CD4-positive, alpha-beta T cell treated with Interleukin-1 beta for 1 hour (primary cell): Measurements from ENCODE around the gene EOGT.

ENCODE experiments used
- DNase-seq, 2 donors: peaks; one replicate each; pipeline ENCODE4 v3.0.0-alpha.2; 2020 to 2022

EOGT gene

DNA sequence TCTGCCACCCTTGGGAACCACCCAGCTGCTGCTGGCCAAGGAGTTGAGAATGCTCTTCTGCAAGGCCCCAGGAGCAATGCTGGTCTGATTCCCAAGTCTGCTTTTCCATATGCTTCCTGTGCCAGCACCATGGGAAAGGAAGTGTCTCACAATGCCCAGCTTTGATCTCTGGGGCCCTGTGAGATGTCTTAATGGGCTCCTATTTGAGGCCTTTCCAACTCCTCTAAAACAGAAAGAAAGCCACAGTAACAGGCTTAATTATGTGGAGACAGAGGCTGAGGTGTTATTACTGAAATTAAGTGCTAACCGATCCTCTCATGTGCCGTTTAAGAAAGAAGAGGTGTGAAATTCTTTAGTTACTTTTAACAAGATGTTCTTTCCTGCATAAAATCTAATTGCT is 4.5 kb downstream of the EOGT start:
- DNase-seq: no peak

DNA sequence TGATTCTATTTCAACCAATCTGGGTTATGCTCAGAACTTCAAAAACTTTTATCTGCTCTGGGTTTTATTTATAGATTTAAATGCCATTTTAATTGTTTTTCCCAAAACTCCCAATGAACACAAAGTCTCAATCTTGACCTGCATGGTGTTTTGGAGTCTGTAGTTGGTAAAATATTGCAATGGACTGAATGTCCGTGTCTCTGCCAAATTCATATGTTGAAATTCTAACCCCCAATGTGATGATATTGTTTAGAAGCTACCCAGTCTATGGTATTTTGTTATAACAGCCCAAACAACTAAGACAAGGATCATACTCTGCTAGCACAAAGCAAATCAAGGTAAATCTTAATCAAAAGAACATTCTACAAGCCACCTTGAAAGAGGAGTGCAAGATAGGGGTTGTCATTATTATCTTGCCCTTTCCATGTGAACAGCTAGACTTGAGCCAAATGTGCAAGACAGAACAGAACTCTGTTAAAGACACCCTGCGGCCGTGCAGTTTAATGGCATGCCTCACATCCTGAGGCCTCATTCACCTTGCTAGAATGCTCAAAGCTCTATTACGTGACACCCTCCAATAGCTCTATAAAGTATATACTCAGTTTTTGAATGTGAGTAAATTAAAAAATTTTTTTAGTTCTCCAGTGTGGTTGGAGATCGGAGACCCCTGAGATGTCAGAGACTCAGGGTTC is 7.5 kb downstream of the EOGT start:
- DNase-seq: no peak

DNA sequence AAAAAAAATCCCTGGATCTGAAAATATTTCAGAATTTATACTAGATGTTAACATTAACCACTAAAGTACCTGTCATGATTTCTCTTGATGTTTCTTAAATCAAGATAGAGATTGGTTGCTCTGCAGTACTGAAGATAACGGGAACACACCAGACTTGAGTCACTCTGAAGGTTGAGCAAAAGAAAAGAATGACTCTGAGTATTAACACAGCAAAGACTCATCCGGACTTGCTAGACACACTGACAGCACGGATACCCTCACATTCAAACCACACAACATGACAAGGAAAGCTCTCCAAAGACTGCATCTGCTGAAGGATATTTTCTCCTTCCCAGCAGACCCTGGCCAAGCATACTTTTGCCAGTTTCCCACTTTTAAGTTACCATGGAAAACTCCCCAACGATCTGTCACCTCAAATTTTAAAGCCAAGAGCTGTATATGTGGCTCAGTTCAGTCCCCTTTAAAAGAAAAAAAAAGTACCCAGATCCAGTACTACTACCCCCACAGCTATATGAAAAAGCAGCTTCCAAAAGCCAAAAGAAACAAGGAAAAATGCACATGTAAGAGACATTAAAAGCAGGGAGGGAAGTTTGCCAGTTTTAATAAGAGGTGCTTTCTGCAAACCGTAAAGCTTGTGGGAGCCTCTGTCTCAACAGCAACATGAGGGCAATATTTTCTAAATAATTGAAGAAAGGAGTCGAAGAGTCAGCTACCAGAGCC is 8.3 kb downstream of the EOGT start:
- DNase-seq: no peak

DNA sequence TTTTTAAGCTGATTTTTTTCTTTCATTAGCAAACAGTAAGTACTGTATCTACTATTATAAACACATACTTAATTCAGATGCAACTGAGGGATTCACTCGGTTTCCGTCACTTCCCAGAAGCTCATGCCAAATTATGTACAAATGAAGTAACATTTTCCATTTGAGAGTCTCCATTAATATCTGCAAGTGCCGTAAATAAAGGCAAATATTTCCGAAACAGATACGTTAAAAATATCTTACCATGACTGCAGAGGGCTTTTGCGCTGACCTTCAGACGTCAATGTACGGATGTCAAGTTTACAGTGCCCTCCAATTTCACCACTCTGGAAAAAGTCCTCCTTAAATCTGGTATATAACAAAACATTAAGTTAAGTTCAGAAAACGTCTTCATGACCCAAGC is 9.3 kb downstream of the EOGT start:
- no peak for DNase-seq

DNA sequence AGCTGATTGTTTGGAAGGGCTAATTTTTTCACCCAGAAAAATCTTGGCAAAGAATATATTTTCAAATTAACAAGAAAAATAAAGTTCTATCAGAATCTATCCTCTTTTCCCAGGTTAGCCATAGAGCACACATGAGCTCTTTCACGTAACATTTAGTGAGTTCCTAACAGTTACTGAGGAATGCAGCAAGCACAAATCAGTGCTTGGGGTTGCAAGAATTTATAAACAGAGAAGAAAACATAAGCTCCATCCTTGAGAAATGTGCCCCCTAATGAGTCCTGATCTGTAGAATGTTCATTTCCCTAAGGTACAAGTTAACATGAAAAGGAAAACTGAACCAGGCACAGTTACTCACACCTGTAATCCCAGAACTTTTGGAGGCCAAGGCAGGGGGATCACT is 13.9 kb downstream of the EOGT start:
- no peak for DNase-seq

GRCh38 chr3:68999158-68999557 is 14.3 kb downstream of the EOGT start:
- DNase-seq: no peak

GRCh38 chr3:68997887-68998286 is 15.6 kb downstream of the EOGT start:
- no peak for DNase-seq

- DNase-seq: no peak
These were observed 17.0 kb downstream of the EOGT start for GRCh38 chr3:68996356-68996995.

- no peak for DNase-seq
These were observed 24.7 kb downstream of the EOGT start for GRCh38 chr3:68988740-68989139.

- no peak for DNase-seq
These were observed 26.2 kb downstream of the EOGT start for GRCh38 chr3:68987322-68987721.

DNA sequence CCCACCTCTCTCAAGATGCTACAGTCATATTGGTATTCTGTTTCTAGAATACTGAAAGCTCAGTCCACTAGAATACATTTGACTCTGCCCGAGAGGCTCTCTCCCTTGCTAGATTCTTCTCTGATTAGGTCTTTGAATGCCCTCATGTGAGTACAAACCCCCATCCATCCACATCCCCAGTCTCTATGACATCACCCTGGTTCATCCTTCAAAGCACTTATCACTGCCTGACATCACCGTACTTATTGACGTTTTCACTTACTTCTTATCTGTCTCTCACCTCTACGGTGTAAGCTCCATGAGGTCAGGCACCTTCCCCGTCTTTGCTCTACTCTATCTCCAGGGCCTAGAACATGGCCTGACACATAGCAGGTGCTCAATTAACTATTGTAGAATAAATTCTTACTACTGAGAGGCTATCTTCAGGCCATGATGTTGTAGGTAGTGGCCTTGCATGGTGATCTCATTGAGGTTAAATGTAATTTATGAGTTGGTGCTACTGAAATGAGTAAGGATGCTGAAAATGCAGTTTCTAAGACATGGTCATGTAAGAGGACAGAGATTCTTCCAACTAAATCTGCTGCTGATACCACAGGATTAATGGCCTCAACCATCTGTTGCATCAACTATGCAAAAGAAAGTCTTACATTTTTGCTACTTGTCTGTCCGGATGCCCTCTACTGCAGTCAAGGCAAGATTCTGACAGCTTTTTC is 26.8 kb downstream of the EOGT start:
- no peak for DNase-seq

DNA sequence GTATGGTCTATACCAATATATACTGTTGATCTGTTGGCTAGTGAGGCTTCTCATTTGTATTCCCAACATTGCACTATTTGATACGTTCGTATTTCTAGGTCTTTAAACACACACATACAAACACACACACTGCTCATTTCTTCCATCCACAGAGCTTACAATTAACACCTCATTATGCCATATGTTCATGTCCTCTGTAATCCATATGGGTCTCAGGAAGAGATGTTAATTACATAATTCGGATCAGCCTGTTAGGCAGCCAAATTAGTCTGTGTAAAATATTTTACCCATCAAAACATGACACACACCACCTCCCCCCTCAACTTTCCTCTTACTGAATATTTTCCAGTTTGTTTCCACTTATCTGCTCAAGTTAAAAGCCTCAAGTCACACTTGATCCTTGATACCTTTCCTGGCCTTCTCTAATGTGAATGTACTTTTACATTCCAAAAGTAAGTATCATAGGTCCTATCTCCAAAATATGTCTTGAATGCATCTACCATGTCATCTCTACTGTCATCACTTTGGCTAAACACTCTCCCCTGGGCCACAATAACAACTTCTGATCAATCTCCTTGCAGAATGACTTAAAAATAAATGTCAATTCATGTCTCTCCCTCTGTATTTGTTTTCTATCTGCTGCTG is 28.2 kb downstream of the EOGT start:
- DNase-seq: no peak

DNA sequence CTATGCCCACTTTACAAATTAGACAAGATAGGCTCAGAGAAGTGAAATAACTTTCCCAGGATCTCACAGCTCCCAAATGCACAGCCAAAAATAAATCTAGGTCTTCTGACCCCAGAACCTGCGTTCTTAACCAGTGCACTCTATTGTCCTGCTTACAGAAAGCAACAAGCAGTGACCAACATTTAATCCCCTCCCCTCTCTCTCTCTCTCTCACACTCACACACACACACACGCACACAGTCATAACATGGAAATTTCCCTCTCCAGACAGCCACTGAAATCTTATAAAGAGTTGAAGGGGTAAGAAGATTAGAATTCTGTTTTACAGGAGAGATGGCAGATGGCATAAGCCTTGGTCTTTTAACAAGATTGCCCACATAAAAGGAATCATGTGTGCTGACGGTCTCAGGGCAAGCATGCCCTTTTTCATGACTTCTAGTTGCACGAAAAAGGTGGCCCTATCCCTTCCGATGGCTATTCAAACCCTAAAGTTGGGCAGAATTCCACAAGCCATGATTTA is 29.4 kb downstream of the EOGT start:
- no peak for DNase-seq

DNA sequence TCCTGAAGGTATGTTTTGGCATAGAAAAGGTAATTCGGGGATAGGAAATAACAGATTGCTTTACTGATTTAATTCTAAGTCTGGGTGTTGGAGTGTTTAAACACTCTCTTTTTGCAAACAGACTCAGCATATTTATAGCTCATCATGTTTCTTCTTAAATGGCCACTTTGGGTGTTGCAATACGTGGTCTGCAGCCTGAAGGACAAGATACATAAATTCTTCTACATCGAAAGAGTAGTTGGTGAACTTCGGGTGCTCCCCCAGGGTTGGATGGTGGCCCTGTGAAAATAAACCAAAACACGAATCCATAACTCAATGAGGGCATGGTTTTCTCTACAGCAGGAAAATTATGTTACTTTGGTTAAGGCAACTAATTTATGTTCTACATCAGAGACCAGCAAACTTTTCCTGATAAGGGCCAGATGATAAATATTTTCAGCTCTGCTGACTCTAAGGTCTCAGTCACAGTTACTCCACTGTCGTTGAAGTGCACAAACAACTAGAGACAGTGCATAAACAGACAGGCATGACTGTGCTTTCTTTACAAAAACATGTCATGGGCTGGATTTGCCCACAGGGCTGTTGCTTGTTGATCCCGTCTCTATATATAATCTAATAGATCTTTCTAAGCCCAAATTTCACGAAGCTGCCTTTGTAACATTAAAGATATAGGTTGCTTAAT is 35.9 kb downstream of the EOGT start:
- no peak for DNase-seq

DNA sequence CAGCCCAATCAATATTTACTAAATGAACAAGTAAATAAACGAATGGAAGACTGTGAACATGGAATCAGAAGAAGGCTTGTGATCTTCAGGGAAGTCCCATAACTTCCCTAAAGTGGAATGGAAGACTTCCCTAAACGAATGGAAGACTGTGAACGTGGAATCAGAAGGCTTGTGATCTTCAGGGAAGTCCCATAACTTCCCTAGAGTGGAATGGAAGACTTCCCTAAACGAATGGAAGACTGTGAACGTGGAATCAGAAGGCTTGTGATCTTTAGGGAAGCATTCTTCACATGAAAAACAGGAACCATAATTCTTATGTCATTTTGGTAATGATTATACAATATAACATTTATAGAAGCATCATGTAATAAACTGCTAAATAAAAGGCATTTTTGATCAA is 38.8 kb downstream of the EOGT start:
- no peak for DNase-seq

DNA sequence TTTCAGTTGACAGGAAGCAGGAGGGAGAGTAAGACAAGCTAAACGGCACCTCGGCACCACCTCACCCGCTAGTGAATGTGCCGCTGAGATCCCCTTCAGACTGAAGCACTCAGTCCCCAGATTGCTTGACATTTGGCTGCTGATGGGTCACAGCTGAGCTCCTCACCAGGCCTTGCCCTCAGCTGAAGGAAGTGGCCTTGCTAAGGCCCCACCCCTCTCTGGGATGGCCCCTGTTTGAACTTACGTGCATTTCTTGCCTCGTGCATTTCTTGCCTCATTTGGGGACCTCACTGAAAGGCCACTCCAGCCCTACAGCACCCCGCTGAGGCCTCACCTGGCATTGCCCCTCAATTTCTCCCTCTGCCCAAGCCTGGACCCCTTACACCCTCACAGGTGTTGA is 39.8 kb downstream of the EOGT start:
- peak in 1 of 2 donors; percentile 3 for DNase-seq

- peak; percentile 8 to 20 for DNase-seq
These were observed 41.0 kb downstream of the EOGT start for GRCh38 chr3:68972358-68972979.

DNA sequence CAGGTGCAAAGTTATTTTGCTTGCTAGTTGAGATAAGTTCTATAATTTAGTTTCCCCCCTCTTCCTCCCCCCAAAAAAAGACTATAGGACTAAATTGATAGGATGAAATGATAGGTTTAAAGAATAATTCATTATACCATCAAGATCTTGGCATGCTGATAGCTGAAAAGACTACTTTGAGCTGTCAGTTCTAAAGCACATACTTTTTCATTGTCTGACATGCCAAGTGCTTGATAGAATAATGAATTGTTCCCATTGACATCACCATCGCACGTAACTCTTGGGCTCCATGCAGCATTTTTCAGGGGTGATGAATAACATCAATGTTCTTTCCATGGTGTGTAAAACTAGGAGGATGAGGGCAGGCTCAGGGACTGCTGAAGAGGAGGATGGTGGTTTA is 48.8 kb downstream of the EOGT start:
- DNase-seq: no peak

- no peak for DNase-seq
These were observed 49.6 kb downstream of the EOGT start for GRCh38 chr3:68963891-68964290.

- no peak for DNase-seq
These were observed 50.1 kb downstream of the EOGT start for GRCh38 chr3:68963376-68963775.

DNA sequence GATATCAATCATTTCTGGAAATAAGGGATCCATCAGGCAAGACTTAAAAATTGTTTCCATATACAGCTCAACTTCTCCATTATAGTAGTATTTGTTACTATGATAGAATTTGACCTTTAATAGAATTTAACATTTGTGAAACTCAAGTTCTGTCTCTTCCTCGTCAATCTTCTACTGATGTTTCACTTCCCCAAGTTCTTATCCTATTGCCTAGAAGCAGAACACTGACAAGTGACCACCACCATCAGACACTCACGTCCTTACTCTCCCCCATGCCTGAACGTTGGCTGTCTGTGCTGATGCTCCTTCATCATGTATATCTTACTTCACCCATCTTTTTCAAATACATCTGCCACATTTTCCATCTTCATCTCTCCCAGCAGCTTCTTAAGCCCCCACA is 54.6 kb downstream of the EOGT start:
- DNase-seq: no peak

DNA sequence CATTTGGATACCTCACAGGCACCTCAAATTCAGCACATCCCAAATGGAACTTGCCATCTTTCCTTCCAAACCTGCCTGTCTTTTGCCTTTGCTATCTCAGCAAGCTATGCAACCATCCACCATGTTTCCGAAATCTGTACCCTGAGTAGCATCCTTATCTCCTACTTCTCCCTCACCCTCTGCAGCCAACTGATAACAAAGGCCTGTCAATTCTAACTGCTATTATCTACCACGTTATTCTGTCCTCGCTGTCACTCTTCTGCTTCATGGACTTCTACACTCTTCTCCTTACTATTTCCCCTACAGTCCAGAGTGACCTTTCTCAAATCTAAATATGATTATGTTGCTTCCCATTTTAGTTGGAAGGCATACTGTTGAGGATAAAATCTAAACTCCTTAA is 55.6 kb downstream of the EOGT start:
- DNase-seq: no peak
